BLaER1 (cell line): Measurements from ENCODE around the gene PPP4R3A.

Experiments
- H3K27ac ChIP-seq: shearing (Covaris generic); formaldehyde crosslinking; 2 replicates; pipeline ENCODE4 v1.8.1; 2022
- H3K27me3 ChIP-seq: shearing (Covaris generic); formaldehyde crosslinking; 2 replicates; pipeline ENCODE4 v1.8.1; 2022
- H3K36me3 ChIP-seq: shearing (Covaris generic); formaldehyde crosslinking; 2 replicates; pipeline ENCODE4 v1.8.1; 2022
- H3K4me1 ChIP-seq: shearing (Covaris generic); formaldehyde crosslinking; 2 replicates; pipeline ENCODE4 v1.8.1; 2022
- H3K4me2 ChIP-seq: shearing (Covaris generic); formaldehyde crosslinking; 2 replicates; pipeline ENCODE4 v1.8.1; 2022
- H3K4me3 ChIP-seq: shearing (Covaris generic); formaldehyde crosslinking; 2 replicates; pipeline ENCODE4 v1.8.1; 2022
- H3K9ac ChIP-seq: shearing (Covaris generic); formaldehyde crosslinking; 2 replicates; pipeline ENCODE4 v1.8.1; 2022
- H3K9me3 ChIP-seq: shearing (Covaris generic); formaldehyde crosslinking; 2 replicates; pipeline ENCODE4 v1.8.1; 2022
- H4K20me1 ChIP-seq: shearing (Covaris generic); formaldehyde crosslinking; 2 replicates; pipeline ENCODE4 v1.8.1; 2022
- Cebpa-rat ChIP-seq: shearing (Covaris generic); IDR thresholded peaks from 2 replicates; pipeline ENCODE4 v1.8.1; 2022

PPP4R3A gene

DNA sequence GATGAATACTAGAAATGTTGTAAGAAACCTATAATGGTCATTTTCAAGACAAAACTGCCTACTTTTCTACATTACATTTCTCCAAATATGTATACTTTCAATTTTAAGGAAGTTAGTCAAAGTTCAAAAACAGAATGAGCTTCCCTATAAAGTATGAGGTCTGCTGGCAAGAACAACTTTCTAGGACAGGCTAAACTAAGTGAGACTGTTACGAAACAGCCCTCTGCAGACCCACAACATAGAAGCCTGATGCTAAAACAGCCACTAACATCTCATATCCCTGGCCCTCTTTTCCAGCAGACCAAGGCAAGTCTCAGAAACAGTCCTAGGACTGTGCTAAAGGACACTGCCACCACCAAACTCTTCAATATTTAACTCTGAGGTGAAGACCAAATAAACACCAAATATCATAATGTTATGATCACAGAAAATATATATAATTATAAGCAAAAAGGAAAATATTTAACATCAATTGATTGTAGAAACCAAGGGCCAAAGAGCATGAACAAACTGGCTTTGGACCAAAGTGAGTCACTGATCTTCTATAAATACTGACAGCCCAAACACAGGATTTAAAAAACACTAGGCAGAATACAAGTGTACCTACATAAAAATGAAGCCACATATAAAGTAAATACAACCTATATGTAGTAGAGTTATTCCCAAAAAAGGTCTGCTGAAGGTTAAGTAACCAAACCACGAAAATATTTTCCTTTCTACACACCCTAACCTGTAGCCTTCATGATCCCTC, 27.7 kb downstream of the PPP4R3A start:
- Histone ChIP-seq H3K27me3 (no peaks in the 10 kb centered on the region), H3K27ac (no peak overlapping the region), H3K9ac (no peak overlapping the region), H3K9me3 (no peaks in the 10 kb centered on the region), H3K4me1 (no peaks in the 10 kb centered on the region), H4K20me1 (peaks cover 100% of the 10 kb centered on the region), H3K4me2 (no peak overlapping the region), H3K36me3 (peaks cover 99% of the 10 kb centered on the region), H3K4me3 (no peak overlapping the region)
- TF ChIP-seq Cebpa-rat = no peak

DNA sequence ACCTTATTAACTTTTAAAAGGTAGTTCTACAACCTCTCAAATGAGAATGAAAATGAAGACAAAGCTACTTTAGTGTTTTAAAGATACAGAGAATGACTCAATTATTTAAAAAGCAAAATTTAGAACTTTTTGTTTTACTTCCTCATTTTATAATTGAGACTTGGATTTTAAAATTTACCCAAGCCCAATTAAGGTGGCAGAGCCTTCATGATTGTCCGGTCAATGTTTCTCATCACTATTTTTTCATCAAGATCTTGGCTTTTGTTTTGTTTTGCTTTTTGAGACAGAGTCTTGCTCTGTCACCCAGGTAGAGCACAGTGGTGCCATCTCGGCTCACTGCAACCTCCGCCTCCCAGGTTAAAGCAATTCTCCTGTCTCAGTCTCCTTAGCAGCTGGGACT, 32.7 kb downstream of the PPP4R3A start:
- H4K20me1 ChIP-seq = peaks cover 100% of the 10 kb centered on the region
- H3K36me3 ChIP-seq = peaks cover 100% of the 10 kb centered on the region
- H3K4me1 ChIP-seq = no peaks in the 10 kb centered on the region
- no peak for TF ChIP-seq Cebpa-rat
- H3K27ac ChIP-seq = no peak overlapping the region
- H3K9me3 ChIP-seq = no peaks in the 10 kb centered on the region
- no peak overlapping the region for H3K4me3 ChIP-seq
- H3K27me3 ChIP-seq = no peaks in the 10 kb centered on the region
- no peak overlapping the region for H3K9ac ChIP-seq
- H3K4me2 ChIP-seq = no peak overlapping the region

DNA sequence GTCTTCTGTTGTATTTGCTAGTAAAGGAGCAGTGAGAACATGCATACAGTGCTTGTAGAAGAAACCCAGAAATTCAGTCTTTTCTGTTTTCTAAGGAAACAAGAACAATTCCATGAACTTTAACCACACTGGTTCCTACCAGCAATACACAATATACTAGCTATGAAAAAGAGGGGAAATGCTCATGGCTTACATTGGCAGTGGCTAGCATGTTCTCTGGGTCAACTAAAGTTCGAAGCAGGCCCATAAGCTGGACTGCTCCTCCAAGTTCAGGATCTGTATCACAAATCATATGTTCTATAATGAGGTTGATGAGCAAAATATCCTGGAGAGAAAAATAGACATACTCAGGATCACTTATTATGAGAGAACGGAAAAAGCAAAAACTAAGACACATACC, 37.1 kb downstream of the PPP4R3A start:
- no peaks in the 10 kb centered on the region for H3K4me1 ChIP-seq
- no peak for TF ChIP-seq Cebpa-rat
- H3K27ac ChIP-seq = no peak overlapping the region
- H4K20me1 ChIP-seq = peaks cover 83% of the 10 kb centered on the region
- no peaks in the 10 kb centered on the region for H3K27me3 ChIP-seq
- H3K4me3 ChIP-seq = no peak overlapping the region
- no peak overlapping the region for H3K4me2 ChIP-seq
- H3K9ac ChIP-seq = no peak overlapping the region
- peaks cover 100% of the 10 kb centered on the region for H3K36me3 ChIP-seq
- no peaks in the 10 kb centered on the region for H3K9me3 ChIP-seq

DNA sequence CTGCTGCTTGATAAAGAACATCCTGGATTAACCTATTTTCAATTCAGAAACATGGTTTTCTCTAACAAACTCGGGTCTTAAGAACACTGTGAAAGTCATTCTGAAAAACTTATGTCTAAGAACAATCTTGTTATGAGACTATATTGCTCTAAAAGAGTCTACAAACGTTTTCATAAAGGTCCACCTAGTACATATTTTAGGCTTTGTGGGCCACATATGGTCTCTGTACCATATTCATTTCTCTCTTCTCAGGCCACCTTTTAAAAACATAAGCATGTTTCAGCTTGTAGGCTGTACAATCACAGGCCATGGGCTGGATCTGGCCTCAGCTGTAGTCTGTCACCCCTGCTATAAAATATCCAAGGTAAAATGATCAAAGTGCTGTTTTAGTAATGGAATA, 39.9 kb downstream of the PPP4R3A start:
- H3K9me3 ChIP-seq = no peaks in the 10 kb centered on the region
- no peak overlapping the region for H3K4me3 ChIP-seq
- H4K20me1 ChIP-seq = peaks cover 66% of the 10 kb centered on the region
- no peak overlapping the region for H3K4me2 ChIP-seq
- no peak overlapping the region for H3K9ac ChIP-seq
- no peaks in the 10 kb centered on the region for H3K4me1 ChIP-seq
- no peak for TF ChIP-seq Cebpa-rat
- no peak overlapping the region for H3K27ac ChIP-seq
- peaks cover 97% of the 10 kb centered on the region for H3K36me3 ChIP-seq
- no peaks in the 10 kb centered on the region for H3K27me3 ChIP-seq

DNA sequence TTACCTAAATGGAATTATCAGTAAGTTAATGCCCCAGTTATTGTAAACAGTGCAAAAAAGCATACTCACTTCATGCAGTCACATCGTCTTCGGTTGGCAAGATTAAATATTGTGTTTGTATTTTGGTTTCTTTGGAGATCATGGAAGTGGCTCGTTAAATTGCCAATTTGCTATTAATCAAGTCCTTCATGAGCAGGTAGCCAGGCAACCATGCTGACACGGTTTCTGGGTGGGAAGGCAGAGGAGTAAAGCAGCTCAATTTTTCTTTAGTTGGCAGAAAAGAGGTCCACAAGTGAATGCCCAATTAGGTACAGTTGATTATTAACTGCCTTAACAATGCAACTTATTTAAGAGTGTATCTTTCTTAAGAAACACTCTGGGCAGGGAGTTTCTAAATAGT, 43.9 kb downstream of the PPP4R3A start:
- Histone ChIP-seq H3K27ac (no peak overlapping the region), H3K4me2 (no peak overlapping the region), H3K9me3 (no peaks in the 10 kb centered on the region), H3K36me3 (peaks cover 97% of the 10 kb centered on the region), H4K20me1 (peaks cover 32% of the 10 kb centered on the region; the same call in 1 of the 2 replicates), H3K4me3 (no peak overlapping the region), H3K4me1 (no peaks in the 10 kb centered on the region), H3K9ac (no peak overlapping the region), H3K27me3 (no peaks in the 10 kb centered on the region)
- TF ChIP-seq Cebpa-rat = no peak

DNA sequence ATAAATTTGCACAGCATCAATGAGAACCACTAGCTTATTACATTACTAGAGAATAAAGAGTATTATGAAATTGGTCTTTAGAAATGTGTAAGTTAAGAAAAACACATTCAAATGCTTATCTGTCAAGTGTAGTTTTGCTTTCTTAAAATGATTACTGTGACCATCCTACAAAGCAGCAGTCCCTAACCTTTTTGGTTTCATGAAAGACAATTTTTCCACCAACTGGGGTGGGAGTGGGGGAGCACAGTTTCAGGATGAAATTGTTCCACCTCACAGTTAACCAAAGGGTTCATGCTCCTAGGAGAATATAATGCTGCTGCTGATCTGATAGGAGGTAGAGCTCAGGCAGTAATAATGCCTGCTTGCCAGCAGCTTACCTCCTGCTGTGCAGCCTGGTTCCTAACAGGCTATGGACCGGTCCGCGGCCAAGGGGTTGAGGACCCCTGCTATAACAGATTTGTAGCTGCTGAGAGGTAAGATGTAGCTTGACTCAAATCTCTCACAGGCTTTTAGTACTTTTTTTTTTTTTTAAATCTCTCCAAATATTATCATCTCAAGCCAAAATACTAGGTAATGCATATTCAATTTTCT, 45.4 kb downstream of the PPP4R3A start:
- no peak overlapping the region for H3K4me2 ChIP-seq
- no peaks in the 10 kb centered on the region for H3K9me3 ChIP-seq
- no peaks in the 10 kb centered on the region for H3K4me1 ChIP-seq
- H3K27me3 ChIP-seq = no peaks in the 10 kb centered on the region
- H3K4me3 ChIP-seq = no peak overlapping the region
- H4K20me1 ChIP-seq = peaks cover 28% of the 10 kb centered on the region; the same call in 1 of the 2 replicates
- no peak for TF ChIP-seq Cebpa-rat
- peaks cover 97% of the 10 kb centered on the region for H3K36me3 ChIP-seq
- no peak overlapping the region for H3K9ac ChIP-seq
- H3K27ac ChIP-seq = no peak overlapping the region

DNA sequence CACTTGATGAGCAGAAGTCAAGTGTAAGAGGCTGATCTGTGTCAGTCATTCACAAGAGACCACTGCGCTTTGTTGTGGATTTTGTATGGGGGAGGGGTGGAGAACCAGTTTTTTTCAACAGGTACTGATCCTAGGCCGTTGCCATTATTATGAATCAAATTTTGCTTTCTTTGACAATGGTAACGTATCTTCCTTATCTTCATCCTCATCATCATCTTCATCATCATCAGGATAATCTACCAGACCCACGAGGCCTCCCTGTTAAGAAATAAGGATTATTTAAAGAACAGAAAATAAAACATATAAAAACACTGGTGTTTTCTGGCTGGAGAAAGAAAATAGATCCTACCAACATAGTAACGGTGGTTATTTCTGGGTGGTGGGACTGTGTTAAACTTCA, 51.5 kb downstream of the PPP4R3A start:
- TF ChIP-seq Cebpa-rat = no peak
- no peaks in the 10 kb centered on the region for H3K27me3 ChIP-seq
- no peak overlapping the region for H3K4me2 ChIP-seq
- no peak overlapping the region for H3K27ac ChIP-seq
- no peaks in the 10 kb centered on the region for H3K4me1 ChIP-seq
- H3K4me3 ChIP-seq = no peak overlapping the region
- no peak overlapping the region for H3K9ac ChIP-seq
- H3K36me3 ChIP-seq = peaks cover 90% of the 10 kb centered on the region
- peaks cover 33% of the 10 kb centered on the region; the same call in 1 of the 2 replicates for H4K20me1 ChIP-seq
- H3K9me3 ChIP-seq = no peaks in the 10 kb centered on the region

DNA sequence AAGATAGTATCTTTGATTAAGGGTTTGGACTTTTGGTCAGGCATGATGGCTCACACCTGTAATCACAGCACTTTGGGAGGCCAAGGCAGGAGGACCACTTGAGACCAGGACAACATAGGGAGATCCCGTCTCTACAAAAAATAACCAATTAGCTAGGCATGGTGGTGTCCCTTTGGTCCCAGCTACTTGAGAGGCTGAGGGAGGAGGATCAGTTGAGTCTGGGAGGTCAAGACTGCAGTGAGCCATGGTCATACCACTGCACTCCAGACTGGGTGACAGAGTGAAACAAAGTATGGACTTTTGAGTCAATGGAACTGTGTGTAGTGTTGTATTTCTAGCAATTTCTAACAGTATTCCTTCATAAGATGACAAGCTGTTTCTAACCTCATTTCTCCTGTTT, 53.8 kb downstream of the PPP4R3A start:
- no peak for TF ChIP-seq Cebpa-rat
- Histone ChIP-seq H3K9ac (no peak overlapping the region), H3K27ac (no peak overlapping the region), H4K20me1 (peaks cover 33% of the 10 kb centered on the region; the same call in 1 of the 2 replicates), H3K4me3 (no peak overlapping the region), H3K27me3 (no peaks in the 10 kb centered on the region), H3K4me2 (no peak overlapping the region), H3K36me3 (peaks cover 67% of the 10 kb centered on the region), H3K4me1 (no peaks in the 10 kb centered on the region), H3K9me3 (no peaks in the 10 kb centered on the region)

DNA sequence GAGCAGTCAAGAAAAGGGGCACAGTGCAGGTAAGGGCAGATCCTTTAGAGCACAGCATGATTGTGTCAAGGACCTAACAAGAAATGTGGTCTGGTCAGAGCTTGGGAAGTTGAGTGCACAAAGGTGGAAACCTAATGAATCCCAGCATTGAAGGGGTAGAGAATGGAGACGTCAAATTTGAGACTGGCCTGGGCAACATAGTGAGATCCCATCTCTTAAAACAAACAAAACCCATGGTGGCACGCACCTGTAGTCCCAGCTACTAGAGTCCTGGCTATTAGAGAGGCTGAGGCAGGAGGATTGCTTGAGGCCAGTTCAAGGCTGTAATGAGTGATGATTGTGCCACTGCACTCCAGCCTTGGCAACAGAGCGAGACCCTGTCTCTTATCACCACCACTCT, 55.5 kb downstream of the PPP4R3A start:
- no peak for TF ChIP-seq Cebpa-rat
- H3K4me3 ChIP-seq = no peak overlapping the region
- H3K9ac ChIP-seq = no peak overlapping the region
- H3K9me3 ChIP-seq = no peaks in the 10 kb centered on the region
- peaks cover 26% of the 10 kb centered on the region; the same call in 1 of the 2 replicates for H4K20me1 ChIP-seq
- H3K27me3 ChIP-seq = no peaks in the 10 kb centered on the region
- peaks cover 50% of the 10 kb centered on the region for H3K36me3 ChIP-seq
- no peaks in the 10 kb centered on the region for H3K4me1 ChIP-seq
- no peak overlapping the region for H3K4me2 ChIP-seq
- H3K27ac ChIP-seq = no peak overlapping the region

DNA sequence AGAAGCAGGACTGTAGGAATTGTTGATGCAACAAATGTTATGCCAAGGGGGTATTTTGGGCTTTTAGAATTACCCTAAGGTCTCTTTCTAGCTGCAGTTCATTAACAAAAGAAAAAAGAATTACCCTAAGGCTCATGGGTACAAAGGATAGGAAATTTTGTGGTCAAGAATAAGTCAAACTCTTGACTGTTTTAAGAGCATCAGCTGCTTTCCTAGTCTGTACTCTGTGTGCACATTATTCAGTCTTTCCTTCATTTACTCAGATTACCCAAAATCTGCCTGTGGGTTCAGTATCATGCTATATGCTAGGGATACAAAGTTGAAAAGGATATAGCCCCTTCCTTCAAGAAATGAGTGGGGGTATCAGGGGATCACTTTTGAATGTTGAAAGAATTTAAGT, 56.0 kb downstream of the PPP4R3A start:
- no peak overlapping the region for H3K4me2 ChIP-seq
- no peaks in the 10 kb centered on the region for H3K27me3 ChIP-seq
- TF ChIP-seq Cebpa-rat = no peak
- no peak overlapping the region for H3K27ac ChIP-seq
- no peak overlapping the region for H3K9ac ChIP-seq
- no peak overlapping the region for H3K4me3 ChIP-seq
- no peaks in the 10 kb centered on the region for H3K4me1 ChIP-seq
- no peaks in the 10 kb centered on the region for H3K9me3 ChIP-seq
- H4K20me1 ChIP-seq = peaks cover 21% of the 10 kb centered on the region; the same call in 1 of the 2 replicates
- H3K36me3 ChIP-seq = peaks cover 46% of the 10 kb centered on the region
